Neural progenitor cell (in vitro differentiated cells): Measurements from ENCODE around the gene KLHL6. TPM values are rescaled to one million over a fixed set of nuclear protein-coding genes. Genes with fewer than 3 reads are reported as not detected.

Experiments used
- DNase-seq: peaks from one replicate; pipeline ENCODE4 v3.0.0-alpha.2; 2016; ENCODE audit warnings: low spot score
- H2AFZ ChIP-seq: fragments of 200-600 bp; sonication (generic); replicated peaks from 2 replicates; pipeline ENCODE4 v1.6.1; 2016; ENCODE audit warnings: antibody characterized with exemption
- H3F3A ChIP-seq: fragments of 200-600 bp; sonication (generic); 2 replicates; pipeline ENCODE4 v1.6.1; 2016; ENCODE audit warnings: antibody characterized with exemption, low read depth
- H3K27ac ChIP-seq: fragments of 200-600 bp; sonication (generic); 2 replicates; pipeline ENCODE4 v1.5.1; 2016; ENCODE audit warnings: mild to moderate bottlenecking
- H3K27me3 ChIP-seq: fragments of 200-600 bp; sonication (generic); 2 replicates; pipeline ENCODE4 v1.6.1; 2016; ENCODE audit warnings: mild to moderate bottlenecking, moderate library complexity
- H3K36me3 ChIP-seq: fragments of 200-600 bp; sonication (generic); 2 replicates; pipeline ENCODE4 v1.5.1; 2016
- H3K4me1 ChIP-seq: fragments of 200-600 bp; sonication (generic); 2 replicates; pipeline ENCODE4 v1.6.1; 2016; ENCODE audit warnings: mixed run types
- H3K4me2 ChIP-seq: fragments of 200-600 bp; sonication (generic); 2 replicates; pipeline ENCODE4 v1.6.1; 2016
- H3K4me3 ChIP-seq: fragments of 200-600 bp; sonication (generic); 2 replicates; pipeline ENCODE4 v1.5.1; 2016
- H3K79me2 ChIP-seq: fragments of 200-600 bp; sonication (generic); 2 replicates; pipeline ENCODE4 v1.6.1; 2016; ENCODE audit warnings: low read depth
- H3K9ac ChIP-seq: fragments of 200-600 bp; sonication (generic); 2 replicates; pipeline ENCODE4 v1.6.1; 2016
- H3K9me3 ChIP-seq: fragments of 200-600 bp; sonication (generic); 2 replicates; pipeline ENCODE4 v1.5.1; 2016; ENCODE audit warnings: low read depth
- H4K20me1 ChIP-seq: fragments of 200-600 bp; sonication (generic); 2 replicates; pipeline ENCODE4 v1.6.1; 2016; ENCODE audit warnings: low read depth
- H3K27ac Mint-ChIP-seq: 3 replicates; pipeline ENCODE4 v1.8.0; 2021; ENCODE audit warnings: mixed read lengths
- H3K27me3 Mint-ChIP-seq: 2 replicates; pipeline ENCODE4 v1.8.0; 2022; ENCODE audit warnings: low read depth, mild to moderate bottlenecking, inconsistent platforms, moderate library complexity, mixed read lengths; ENCODE audit not compliant: insufficient read depth
- H3K36me3 Mint-ChIP-seq: 3 replicates; pipeline ENCODE4 v1.8.0; 2021; ENCODE audit warnings: mixed read lengths
- H3K4me1 Mint-ChIP-seq: 3 replicates; pipeline ENCODE4 v1.8.0; 2021; ENCODE audit warnings: mixed read lengths
- H3K4me3 Mint-ChIP-seq: 3 replicates; pipeline ENCODE4 v1.8.0; 2021; ENCODE audit warnings: mild to moderate bottlenecking, moderate library complexity, mixed read lengths
- H3K9me3 Mint-ChIP-seq: 3 replicates; pipeline ENCODE4 v1.8.0; 2020; ENCODE audit warnings: mixed read lengths
- EZH2 ChIP-seq: fragments of 200-600 bp; sonication (generic); IDR thresholded peaks from 2 replicates; pipeline ENCODE4 v1.6.1; 2017; ENCODE audit warnings: antibody characterized with exemption, mild to moderate bottlenecking, moderate library complexity
- EZH2phosphoT487 ChIP-seq: fragments of 200-600 bp; sonication (generic); IDR thresholded peaks from 2 replicates; pipeline ENCODE4 v1.6.1; 2017; ENCODE audit warnings: antibody characterized with exemption
- total RNA-seq: library from RNA; depleted of rRNA; stranded (reverse); fragments of >200 nt; gene quantifications from 2 replicates; pipeline ENCODE4 v1.2.3, GENCODE V29; 2015; ENCODE audit warnings: low replicate concordance
- TF ChIP-seq, protein P1 (sequence below): fragments of 200-600 bp; sonication (generic); IDR thresholded peaks from 2 replicates; pipeline ENCODE4 v1.5.1; 2017; ENCODE audit warnings: antibody characterized with exemption, mild to moderate bottlenecking

KLHL6 gene
- total RNA-seq, 1 donor from 2014 or later: 0.09 TPM

DNA sequence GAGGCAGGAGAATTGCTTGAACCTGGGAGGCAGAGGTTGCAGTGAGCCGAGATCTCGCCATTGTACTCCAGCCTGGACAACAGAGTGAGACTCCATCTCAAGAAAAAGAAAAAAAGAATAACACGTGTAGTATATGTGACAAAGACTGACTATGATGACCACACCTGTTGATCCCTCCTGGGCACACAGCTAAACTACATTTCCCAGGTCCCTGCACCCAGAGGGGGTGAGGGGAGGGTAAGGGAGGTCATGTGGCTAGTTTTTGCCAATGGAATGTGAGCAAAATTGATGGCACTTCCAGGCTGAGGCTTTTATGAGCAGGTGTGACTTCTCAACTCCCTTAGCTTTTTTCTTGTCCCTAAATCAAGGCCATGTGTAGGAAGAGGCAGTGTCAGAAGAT lies 58.2 kb downstream of the KLHL6 start:
- Histone ChIP-seq H3K27me3 (no peaks in the 10 kb centered on the region), H3K9me3 (no peaks in the 10 kb centered on the region), H4K20me1 (no peaks in the 10 kb centered on the region), H3K4me2 (no peak overlapping the region), H3K4me1 (no peaks in the 10 kb centered on the region), H3K4me3 (no peak overlapping the region), H3F3A (no peaks in the 10 kb centered on the region), H3K36me3 (no peaks in the 10 kb centered on the region), H2AFZ (no peak overlapping the region), H3K27ac (no peak overlapping the region), H3K9ac (no peak overlapping the region), H3K79me2 (no peaks in the 10 kb centered on the region)
- DNase-seq: no peak
- no peaks in the 10 kb centered on the region for H3K4me1 Mint-ChIP-seq
- H3K9me3 Mint-ChIP-seq: no peaks in the 10 kb centered on the region
- no peaks in the 10 kb centered on the region for H3K36me3 Mint-ChIP-seq
- peaks cover 4% of the 10 kb centered on the region for H3K27me3 Mint-ChIP-seq
- no peak overlapping the region for H3K4me3 Mint-ChIP-seq
- no peak overlapping the region for H3K27ac Mint-ChIP-seq
- TF ChIP-seq EZH2: no peak
- TF ChIP-seq EZH2phosphoT487: no peak
- TF ChIP-seq, protein P1, sequence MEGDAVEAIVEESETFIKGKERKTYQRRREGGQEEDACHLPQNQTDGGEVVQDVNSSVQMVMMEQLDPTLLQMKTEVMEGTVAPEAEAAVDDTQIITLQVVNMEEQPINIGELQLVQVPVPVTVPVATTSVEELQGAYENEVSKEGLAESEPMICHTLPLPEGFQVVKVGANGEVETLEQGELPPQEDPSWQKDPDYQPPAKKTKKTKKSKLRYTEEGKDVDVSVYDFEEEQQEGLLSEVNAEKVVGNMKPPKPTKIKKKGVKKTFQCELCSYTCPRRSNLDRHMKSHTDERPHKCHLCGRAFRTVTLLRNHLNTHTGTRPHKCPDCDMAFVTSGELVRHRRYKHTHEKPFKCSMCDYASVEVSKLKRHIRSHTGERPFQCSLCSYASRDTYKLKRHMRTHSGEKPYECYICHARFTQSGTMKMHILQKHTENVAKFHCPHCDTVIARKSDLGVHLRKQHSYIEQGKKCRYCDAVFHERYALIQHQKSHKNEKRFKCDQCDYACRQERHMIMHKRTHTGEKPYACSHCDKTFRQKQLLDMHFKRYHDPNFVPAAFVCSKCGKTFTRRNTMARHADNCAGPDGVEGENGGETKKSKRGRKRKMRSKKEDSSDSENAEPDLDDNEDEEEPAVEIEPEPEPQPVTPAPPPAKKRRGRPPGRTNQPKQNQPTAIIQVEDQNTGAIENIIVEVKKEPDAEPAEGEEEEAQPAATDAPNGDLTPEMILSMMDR: no peak

DNA sequence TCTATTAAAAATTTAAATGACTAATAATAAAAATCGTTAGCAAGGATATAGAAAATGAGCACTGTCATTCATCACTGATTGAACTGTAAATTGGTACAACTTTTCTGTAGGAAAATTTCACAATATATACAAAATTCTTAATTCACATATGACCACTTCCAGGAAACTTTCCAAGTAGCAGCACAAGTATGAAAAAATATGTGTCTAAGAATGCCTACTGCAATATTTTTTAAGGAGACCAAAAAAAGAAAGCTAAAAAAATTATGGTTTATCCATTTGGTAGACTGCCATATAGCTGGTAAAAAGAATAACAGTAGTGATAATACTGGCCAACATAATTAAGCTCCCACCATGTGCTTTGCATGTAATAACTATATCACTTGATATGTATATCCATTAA lies 59.2 kb downstream of the KLHL6 start:
- Mint-ChIP-seq H3K27ac (no peak overlapping the region), H3K36me3 (no peaks in the 10 kb centered on the region), H3K9me3 (no peaks in the 10 kb centered on the region), H3K4me3 (no peak overlapping the region), H3K4me1 (no peaks in the 10 kb centered on the region), H3K27me3 (peaks cover 4% of the 10 kb centered on the region)
- Histone ChIP-seq H3K27ac (no peak overlapping the region), H4K20me1 (no peaks in the 10 kb centered on the region), H2AFZ (no peak overlapping the region), H3K36me3 (no peaks in the 10 kb centered on the region), H3K79me2 (no peaks in the 10 kb centered on the region), H3K9me3 (no peaks in the 10 kb centered on the region), H3F3A (no peaks in the 10 kb centered on the region), H3K4me3 (no peak overlapping the region), H3K4me1 (no peaks in the 10 kb centered on the region), H3K4me2 (no peak overlapping the region), H3K27me3 (no peaks in the 10 kb centered on the region), H3K9ac (no peak overlapping the region)
- DNase-seq: no peak
- TF ChIP-seq, protein P1: no peak
- TF ChIP-seq EZH2phosphoT487: no peak

DNA sequence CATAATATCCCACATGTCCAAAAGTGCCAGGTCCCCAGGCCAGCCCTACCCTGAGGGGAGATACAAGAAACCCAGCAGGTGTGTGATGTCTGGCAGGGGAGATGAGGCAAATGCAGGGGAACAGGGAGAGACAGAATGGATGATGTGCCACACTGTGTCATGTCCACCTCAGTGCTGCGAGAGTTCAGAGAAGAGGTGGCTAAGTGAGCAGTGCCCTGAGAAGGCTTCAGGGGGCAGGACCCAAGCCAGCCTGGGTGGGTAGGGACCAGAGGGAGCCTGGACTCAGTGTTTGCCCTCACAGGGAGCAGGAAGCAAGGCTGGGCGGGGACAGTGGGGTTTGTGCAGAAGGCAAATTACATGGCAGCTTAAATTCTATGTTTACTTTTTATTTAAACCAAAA lies 61.2 kb downstream of the KLHL6 start:
- Histone ChIP-seq H3K27ac (no peak overlapping the region), H3K4me1 (no peaks in the 10 kb centered on the region), H3K9me3 (no peaks in the 10 kb centered on the region), H3K9ac (no peak overlapping the region), H3K79me2 (no peaks in the 10 kb centered on the region), H3K4me2 (no peak overlapping the region), H2AFZ (no peak overlapping the region), H4K20me1 (no peaks in the 10 kb centered on the region), H3K4me3 (no peak overlapping the region), H3K27me3 (no peaks in the 10 kb centered on the region), H3F3A (no peaks in the 10 kb centered on the region), H3K36me3 (no peaks in the 10 kb centered on the region)
- Mint-ChIP-seq H3K36me3 (no peaks in the 10 kb centered on the region), H3K9me3 (no peaks in the 10 kb centered on the region), H3K27ac (no peak overlapping the region), H3K4me3 (no peak overlapping the region), H3K27me3 (peaks cover 4% of the 10 kb centered on the region), H3K4me1 (no peaks in the 10 kb centered on the region)
- TF ChIP-seq, protein P1: no peak
- no peak for TF ChIP-seq EZH2phosphoT487
- TF ChIP-seq EZH2: no peak
- DNase-seq: no peak
